Measurements from ENCODE around the gene LTA4H.

LTA4H gene

DNA sequence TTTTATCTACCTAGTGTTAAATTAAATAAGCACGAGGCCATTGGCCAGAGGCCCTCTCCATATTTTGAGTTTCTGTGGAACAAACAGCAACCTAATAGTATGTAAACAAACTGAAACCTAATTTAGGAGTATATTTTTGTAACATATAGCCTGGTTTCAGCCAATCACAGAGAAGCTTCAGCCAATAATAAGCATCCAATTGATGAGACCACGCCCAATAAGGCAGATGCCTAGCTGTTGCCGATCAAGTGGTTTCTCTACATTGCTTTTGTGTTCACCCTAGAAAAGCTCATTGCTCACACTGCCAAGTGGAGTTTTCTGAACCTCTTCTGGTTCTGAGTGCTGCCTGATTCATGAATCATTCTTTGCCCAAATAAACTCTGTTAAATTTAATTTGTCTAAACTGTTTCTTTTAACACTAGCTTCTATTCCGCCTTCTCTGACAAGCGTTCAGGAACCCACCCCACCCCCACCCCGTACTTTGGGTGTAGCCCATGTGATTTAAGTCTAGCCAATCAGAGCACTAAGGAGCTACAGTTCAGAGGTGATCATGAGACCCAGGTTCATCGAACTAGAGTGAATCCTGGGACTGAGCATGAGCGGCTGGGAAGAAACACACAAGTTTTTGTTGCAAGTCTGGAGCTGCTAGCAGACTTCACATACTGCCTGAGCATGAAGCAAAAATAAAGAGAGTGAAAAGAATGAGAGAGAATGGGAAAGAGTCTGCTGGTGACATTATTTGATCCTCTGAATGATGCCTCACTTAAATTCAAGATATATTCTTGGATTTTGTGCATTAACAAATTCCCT, 21.5 kb upstream of the LTA4H start:
- no peak for DNase-seq

DNA sequence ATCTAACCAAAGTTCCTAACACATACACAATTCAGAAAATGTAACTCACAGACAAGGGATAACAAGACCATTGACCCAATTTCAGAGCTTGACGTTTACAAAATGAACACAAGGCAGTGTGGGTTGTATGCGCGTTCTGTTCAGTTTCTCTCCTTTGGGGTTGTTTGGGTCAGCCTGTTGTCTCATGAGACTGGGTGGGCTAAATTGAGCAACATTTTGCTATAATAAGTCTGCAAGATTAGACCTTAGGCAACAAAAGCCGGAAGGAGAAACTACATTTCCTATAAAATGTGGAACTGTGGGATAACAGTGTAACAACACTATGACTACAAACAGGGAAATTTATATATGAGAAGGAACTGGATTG, 18.8 kb upstream of the LTA4H start:
- no peak for DNase-seq

DNA sequence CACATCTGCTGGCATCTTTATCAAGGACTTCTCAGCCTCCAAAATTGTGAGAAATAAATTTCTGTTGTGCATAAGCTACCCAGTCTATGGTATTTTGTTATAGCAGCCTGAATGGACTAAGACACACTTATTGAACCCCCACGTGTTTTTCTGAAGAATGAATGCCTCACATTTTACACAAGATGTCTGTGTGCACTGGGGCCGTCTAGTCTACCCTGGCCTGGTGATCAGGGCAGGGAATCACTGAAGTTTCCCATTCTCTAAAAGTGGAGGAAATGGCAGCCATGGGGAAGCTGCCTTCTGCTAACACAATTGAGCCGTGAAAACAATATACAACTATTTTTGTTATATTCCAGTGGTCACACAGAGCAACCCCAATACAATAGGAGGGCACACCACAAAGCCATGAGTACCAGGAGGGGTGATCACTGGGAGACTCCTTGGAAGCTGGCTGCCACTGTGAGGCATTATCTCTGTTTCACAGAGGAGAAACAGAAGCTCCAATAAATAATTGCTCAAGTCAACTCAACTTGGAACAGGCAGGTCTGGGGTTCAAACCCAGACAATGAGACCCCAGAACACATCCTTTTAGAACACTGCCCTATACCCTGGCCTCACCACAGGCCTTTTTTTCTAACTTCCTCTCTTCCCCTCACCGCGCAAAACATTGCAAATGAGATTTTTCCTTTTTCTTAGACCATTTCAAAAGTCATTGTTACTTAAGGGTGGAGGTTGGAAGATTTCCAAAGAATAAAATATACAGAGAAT, 18.3 kb upstream of the LTA4H start:
- no peak for DNase-seq

DNA sequence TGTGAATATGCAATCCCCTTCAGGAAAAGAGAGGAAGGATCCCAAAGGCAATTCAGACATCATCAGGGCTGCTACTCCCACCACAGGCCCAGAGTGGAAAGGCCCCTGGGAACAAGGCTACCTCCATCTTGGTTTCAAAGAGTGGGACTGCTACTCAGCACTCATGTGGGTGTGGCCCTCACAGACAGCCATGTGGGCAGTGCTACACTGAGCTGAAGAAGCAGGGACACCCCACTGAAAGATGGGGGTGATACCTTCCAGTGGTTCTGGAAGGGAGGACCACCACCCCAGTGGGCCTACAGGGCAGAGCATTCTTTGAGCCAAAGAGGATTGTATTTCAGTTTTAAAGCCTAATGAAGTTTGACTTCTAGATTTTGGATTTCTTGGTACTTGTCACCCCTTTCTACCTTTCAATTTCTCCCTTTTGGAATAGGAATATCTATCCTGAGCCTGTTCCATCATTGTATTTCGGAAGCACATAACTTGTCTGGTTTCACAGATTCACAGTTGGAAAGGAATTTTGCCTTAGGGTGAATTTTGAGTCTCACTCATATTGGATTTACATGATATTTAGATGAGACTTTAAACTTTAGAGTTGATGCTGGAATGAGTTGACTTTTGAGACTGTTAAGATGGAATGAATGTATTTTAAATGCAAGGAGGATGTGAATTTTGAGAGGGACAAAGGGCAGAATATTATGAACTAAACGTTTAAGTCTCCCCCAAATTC, 16.5 kb upstream of the LTA4H start:
- no peak for DNase-seq

DNA sequence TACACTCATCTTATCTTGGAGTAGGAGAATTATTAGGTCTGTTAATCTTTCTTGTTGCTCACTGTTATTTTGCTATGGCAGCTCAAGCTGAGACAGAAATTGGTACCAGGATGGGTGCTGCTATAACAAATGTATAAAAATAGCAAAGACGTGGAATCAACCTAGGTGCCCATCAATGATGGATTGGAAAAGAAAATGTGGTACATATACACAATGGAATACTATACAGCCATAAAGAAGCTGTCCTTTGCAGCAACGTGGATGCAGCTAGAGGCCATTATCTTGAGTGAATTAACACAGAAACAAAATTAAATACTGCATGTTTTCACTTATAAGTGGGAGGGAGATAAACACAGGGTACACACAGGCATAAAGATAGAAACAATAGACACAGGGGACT, 14.8 kb upstream of the LTA4H start:
- no peak for DNase-seq

DNA sequence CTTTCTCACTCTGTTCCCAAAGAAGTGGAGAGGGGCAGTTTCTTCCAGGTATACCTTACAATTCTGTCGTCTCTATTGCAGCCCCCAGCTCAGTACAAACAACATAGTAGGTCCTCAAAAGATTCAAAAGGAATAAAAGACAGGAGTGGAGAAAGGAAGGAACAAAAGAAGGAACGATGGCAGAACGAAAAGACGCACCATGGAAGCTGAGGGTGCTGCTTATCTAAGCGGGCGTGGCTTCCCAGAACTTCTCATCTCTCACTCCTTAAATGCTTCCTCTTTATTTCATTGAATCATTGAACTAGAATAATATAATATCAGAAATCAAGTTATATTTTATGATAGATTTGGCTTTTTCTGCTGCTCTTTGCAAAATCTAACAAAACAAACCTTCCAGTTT, 13.7 kb upstream of the LTA4H start:
- no peak for DNase-seq

DNA sequence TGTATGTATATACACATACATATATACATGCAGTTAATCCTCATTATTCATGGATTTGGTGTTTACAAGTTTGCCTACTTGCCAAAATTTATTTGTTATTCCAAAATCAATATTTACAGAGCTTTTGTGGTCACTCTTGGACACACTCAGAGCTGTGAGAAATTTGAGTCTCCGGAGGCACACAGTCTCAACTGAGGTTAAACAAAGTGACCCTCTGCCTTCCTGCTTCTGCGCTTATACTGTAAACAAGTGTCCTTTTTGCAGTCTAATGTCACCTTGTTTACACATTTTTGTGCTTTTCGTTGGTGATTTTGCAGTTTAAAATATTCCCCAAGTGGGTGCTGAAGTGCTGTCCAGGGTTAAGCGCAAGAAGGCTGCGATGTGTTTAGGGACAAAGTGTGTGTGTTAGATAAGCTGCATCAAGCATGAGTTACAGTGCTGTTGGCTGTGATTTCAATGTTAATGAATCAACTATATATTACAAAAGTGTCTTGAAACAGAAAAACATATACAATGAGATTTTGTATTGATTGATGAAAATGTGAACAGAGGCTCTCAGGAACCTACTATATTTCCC, 13.1 kb upstream of the LTA4H start:
- DNase-seq = no peak

DNA sequence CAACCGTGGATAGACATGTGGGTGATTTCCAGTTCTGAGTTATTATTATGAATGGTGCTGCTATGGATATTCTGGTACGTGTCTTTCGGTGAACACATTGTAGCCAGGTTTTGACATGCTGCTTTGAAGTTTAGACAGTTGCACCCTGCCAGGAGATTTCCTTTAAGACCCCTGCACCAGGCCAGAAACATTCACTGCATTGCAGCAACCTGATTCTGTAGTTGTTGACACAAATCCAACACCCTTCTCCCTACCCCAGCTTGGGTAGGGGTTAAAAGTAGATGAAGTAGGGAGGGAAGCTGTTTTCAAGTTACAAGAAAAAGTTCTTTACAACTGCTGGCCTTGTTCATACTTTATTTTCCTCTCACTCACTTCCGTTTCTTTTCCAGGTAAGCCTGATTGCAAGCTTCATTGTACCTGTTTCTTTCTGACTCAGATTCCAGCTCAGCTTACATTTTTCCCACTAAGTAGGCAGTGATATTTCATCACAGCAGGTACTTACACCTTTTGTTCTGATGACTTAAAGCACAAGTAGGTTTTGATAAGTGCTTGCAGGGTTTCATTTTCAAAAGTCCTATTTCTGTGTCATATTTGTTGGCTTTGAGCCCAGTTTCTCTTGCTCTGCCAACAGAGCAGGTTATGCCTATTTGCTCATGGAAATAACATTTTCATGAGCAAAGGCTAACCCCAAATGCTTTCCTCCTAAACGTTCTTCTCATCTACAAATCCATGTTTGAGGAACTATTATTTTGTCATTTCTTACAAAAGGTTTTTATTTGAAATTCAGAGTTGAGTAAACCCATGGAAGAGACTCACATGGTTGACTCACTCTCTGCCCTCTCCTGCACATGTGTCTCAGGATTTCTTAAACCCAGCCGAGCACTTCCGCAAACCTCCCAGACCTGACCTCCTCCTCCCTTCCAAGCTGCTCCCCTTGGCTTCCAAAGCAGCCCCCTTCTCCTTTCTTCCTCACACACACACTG, 12.1 kb upstream of the LTA4H start:
- no peak for DNase-seq

DNA sequence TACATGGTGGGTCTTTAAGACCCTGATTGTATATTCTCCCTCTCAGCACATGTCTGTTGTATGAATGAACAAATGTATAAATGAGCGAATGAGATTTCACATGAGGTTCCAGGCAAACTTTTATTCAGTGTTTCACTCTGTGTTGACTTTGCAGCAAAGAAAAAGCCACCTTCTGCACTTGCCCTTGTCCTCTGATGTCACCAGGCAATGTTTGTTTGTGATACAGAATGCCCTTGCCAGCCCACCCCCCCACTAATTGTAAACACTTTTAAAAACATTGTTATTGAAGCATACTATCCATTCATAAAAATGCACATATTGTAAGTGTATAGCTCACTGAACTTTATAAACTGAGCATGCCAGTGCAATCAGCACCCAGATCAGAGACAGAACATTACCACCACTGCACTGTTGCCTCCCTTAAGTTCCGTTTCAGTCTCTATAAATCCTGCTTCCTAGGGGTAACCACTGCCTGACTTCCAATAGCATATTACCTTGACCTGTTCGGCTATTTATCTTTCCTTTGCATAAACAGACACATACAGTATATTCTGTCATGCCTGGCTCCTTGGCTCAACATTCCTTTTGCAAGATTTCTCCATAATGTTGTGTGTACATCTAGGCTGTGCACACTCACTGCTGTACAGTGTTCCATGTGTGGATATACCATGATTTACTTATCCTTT, 11.3 kb upstream of the LTA4H start:
- DNase-seq = no peak

DNA sequence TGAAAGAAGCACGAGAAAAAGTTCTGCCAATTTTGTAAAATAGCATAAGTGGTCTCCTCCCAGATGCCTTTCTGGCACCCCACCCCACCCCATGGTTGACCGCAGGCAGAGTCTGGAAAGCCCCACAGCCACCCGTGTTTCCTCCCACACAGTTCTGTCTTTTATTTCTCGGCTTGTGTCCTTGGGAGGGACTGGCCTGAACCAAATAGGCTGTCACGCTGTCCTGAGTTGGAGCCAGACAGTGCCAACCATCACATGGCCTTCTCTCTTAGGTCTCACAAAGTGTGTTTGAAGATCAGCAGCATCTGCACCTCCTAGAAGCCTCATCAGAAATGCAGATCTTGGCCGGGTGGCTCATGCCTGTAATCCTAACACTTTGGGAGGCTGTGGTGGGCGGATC, 10.2 kb upstream of the LTA4H start:
- no peak for DNase-seq

DNA sequence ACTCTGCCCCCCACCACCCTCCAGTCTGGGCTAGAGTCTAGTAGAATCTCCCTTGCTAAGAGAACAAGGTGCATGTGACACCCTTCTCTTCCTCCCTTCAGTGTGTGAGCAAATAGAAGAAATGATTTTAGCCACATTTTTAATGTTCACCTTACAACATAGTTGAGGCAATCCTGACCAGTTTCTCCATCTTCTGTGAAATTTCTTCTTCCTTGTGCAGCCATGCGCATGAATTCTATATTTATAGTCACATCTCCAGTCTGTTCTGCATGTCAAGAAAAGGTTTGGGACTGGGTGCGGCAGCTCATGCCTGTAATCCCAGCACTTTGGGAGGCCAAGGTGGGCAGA, 9.5 kb upstream of the LTA4H start:
- no peak for DNase-seq

DNA sequence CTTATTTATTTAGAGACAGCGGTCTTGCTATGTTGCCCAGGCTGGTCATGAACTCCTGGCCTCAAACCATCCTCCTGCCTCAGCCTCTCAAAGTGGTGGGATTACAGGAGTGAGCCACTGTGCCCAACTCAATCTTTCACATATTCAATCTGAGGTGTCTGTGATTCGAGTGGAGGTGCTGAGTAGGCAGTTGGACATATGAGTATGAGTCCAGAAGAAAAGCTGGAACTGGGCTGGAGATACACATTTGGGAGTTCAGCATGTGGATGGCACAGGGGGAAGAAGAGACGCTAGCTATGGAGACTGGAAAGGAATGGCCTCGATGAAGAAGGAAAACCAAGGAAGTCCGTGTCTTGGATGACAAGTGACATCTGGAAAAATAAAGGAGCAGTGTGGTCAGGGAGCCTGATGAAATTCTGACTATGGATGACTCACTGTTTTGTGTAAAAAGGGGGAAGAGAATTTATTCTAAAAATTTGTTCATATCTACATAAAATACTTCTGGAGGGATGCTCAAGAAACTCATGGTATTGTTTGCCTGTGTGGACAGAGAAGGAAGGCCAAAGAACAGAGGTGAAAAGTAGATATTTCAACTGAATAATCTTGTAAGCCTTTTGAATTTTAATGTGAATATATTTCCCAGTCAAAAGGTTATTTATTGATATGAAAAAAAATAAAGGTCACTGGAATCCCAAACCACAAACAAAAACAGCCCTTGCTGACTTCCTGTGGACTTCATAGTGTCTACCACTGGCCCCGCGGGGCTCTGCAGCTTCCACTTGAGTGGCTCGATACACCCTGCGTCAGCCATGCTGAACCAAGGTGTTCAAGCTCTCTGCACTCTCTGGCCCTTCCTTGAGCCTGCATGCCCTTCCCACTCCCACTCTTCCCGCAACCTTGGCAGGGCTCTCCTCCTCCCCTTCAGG, 8.9 kb upstream of the LTA4H start:
- no peak for DNase-seq

DNA sequence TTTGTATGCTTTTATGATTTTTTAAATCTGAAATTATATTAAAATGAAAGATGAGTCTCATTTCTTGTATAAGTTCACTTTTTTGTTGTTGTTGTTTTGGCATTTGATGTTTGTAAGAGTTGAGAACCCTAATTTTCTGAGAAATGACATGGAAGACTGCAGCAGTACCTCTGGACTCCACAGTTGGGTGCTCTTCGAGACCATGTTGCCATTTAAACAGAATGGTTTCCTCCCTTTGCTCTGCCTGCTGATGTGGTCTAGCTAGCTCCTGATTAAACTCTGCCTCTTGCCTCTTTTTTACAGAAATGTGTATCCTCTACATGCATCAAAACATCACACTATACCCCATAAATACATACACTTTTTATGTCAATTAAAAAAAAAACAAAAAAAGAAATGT, 5.8 kb upstream of the LTA4H start:
- no peak for DNase-seq

DNA sequence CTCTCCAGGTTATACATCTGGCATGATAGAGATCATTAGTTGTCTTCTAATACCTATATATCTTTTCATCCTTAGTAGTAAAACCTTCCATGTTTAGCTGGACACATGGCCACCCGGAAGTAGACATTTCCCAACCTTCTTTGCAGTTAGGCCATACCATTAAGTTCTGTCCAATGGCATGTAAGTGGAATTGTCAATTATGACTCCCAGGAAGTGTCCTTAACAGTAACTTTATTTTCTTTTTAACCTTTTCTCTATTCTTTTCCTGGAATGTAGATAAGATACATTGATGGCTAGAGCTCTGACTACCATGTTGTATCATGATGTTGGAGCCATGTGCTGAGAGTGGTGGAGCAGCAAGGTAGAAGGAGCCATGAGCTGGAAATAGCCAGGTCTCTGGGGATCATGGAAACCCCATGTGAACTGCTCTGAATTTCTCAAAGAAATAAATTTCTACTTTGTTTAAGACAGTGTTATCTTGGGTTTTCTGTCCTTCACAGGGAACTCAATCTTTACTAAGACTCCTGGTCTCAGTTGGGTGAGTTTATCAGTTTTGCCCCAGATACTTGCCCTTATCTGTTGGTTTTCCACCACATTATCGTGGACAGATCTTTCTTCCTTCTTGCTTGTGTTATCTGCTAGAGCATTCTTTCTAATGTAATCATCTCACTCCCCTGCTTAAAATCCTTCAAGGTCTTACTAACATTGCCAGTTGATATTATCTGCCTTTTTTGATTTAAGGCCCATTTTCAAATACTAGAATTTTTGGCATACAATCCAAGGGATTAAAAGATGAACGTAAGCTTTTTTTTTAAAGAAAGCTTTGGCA, 5.1 kb upstream of the LTA4H start:
- no peak for DNase-seq

DNA sequence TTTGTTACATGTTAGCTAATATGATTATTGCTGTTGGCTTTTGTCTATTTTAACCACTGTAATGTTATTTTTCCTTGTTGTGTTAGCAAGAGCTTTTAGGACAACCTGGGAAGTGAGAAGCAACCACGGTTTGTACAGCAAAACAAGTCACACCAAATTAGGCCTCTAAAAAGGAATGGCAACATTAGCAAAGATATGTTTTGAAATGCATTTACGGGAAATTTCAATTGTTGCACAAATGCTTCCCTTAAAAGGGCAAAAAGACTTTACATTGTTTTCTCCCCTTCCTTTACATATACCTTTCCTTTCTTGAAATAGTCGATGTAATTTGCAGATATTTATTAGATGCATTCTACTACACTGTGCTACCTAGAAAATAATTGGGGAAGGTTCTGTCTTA, 4.1 kb upstream of the LTA4H start:
- DNase-seq = no peak

DNA sequence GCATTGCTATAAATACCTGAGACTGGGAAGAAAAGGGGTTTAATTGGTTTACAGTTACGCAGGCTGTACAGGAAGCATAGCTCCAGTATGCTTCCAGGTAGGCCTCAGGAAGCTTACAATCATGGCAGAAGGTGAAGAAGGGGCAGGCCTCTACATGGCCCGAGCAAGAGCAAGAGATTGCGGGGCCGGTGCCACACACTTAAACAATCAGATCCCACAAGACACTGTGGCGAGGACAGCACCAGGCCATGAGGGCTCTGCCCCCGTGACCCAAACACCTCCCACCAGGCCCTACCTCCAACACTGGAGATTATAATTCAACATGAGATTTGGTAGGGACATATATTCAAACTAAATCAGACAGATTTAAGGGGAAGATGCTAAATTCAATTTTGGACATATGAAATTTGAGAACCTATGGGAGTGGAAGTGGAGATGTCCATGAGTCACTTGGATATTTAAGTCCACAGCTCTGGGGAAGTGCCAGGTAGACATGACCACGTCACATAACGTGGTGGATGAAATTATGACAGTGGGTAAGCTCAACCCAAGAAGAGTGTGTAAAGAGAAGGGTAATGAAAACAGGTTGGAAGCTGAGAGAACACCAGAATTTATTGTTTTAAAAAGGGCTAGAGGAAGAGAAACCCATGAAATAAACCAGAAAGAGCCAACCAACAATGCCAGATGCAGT, 1.5 kb upstream of the LTA4H start:
- no peak for DNase-seq

DNA sequence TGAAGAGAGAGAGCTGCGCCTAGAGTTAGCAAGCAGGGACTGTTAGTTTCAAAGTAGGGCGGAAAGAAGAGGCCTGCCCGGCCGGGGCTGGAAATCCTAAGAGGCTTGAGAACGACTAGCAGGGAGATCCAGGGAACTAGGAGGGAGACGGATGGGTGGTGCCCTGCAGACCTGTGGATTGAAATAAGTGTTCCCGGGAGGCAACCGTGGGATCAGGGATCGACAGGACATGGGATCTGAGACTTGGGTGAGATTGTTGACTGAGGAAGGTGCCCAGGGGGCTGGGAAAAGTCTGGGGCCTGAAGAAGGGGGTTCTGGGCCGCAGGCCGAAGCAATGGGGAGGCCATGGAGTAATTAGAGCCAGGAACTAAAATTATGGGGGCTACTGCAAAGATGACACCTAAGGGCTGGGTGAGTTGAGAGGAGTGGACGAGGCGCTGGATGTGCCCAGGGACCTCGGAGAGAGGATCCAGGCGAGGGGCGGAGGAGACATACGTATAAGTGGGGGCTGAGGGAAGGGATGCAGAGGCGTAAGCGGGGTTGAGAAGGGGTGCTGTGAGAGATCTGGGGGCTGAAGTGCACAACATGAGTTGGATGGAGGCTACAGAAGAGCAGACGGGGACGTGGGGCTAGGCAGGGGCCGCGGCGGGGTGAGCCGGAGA, 635 bp downstream of the LTA4H start:
- DNase-seq = no peak
